H9 (cell line): ENCODE measurements around the gene SPATA2L. TPM values are rescaled to one million over a fixed set of nuclear protein-coding genes. Genes with fewer than 3 reads are reported as not detected.
A peak's percentile ranks its signal among the peaks of the same experiment; 100 is the strongest.

Experiments
- DNase-seq: peaks from one replicate; pipeline ENCODE4 v3.0.0-alpha.2; 2017
- H2AFZ ChIP-seq: one replicate; pipeline ENCODE4 v1.6.1; 2013; ENCODE audit warnings: mild to moderate bottlenecking, low read length, control low read depth, moderate library complexity
- H2AK5ac ChIP-seq: 2 replicates; pipeline ENCODE4 v1.6.1; 2013; ENCODE audit warnings: low read length, control low read depth, mixed read lengths; ENCODE audit not compliant: insufficient read length
- H2BK120ac ChIP-seq: one replicate; pipeline ENCODE4 v1.6.1; 2013; ENCODE audit warnings: low read depth, mild to moderate bottlenecking, low read length, control low read depth, inconsistent platforms; ENCODE audit not compliant: poor library complexity, severe bottlenecking
- H2BK12ac ChIP-seq: 2 replicates; pipeline ENCODE4 v1.6.1; 2013; ENCODE audit warnings: low read length, control low read depth, mixed read lengths, low read depth; ENCODE audit not compliant: insufficient read length
- H2BK15ac ChIP-seq: 2 replicates; pipeline ENCODE4 v1.6.1; 2013; ENCODE audit warnings: low read depth, low read length, control low read depth
- H2BK20ac ChIP-seq: one replicate; pipeline ENCODE4 v1.6.1; 2013; ENCODE audit warnings: low read depth, mild to moderate bottlenecking, low read length, control low read depth, inconsistent platforms; ENCODE audit not compliant: poor library complexity, severe bottlenecking
- H2BK5ac ChIP-seq: 2 replicates; pipeline ENCODE4 v1.6.1; 2013; ENCODE audit warnings: low read length, control low read depth, mixed read lengths; ENCODE audit not compliant: insufficient read length
- H3K14ac ChIP-seq: 2 replicates; pipeline ENCODE4 v1.6.1; 2013; ENCODE audit warnings: low read length, control low read depth; ENCODE audit not compliant: insufficient read depth
- H3K18ac ChIP-seq: 2 replicates; pipeline ENCODE4 v1.6.1; 2013; ENCODE audit warnings: low read depth, mild to moderate bottlenecking, mixed read lengths, low read length, control low read depth; ENCODE audit not compliant: insufficient read length
- H3K23ac ChIP-seq: 2 replicates; pipeline ENCODE4 v1.6.1; 2013; ENCODE audit warnings: low read length, control low read depth, mixed read lengths, low read depth; ENCODE audit not compliant: insufficient read length
- H3K23me2 ChIP-seq: 2 replicates; pipeline ENCODE4 v1.6.1; 2013; ENCODE audit warnings: low read depth, mild to moderate bottlenecking, mixed read lengths, low read length, control low read depth; ENCODE audit not compliant: insufficient read length, poor library complexity, severe bottlenecking
- H3K27ac ChIP-seq: 2 replicates; pipeline ENCODE4 v1.5.1; 2013; ENCODE audit warnings: low read length, control low read depth, mixed read lengths, low read depth; ENCODE audit not compliant: insufficient read length
- H3K27me3 ChIP-seq: 2 replicates; pipeline ENCODE4 v1.6.1; 2013; ENCODE audit warnings: low read length, control low read depth, inconsistent platforms; ENCODE audit not compliant: insufficient read depth
- H3K4ac ChIP-seq: 2 replicates; pipeline ENCODE4 v1.6.1; 2013; ENCODE audit warnings: low read depth, mild to moderate bottlenecking, control low read depth, inconsistent platforms, low read length, moderate library complexity
- H3K4me1 ChIP-seq: 2 replicates; pipeline ENCODE4 v1.6.1; 2013; ENCODE audit warnings: low read length, control low read depth, inconsistent platforms; ENCODE audit not compliant: insufficient read depth
- H3K4me2 ChIP-seq: 2 replicates; pipeline ENCODE4 v1.6.1; 2013; ENCODE audit warnings: low read length, control low read depth, mixed read lengths; ENCODE audit not compliant: insufficient read length, insufficient read depth
- H3K56ac ChIP-seq: 2 replicates; pipeline ENCODE4 v1.6.1; 2013; ENCODE audit warnings: low read depth, mild to moderate bottlenecking, mixed read lengths, low read length, control low read depth; ENCODE audit not compliant: insufficient read length
- H3K79me1 ChIP-seq: 2 replicates; pipeline ENCODE4 v1.6.1; 2013; ENCODE audit warnings: low read depth, mild to moderate bottlenecking, moderate library complexity, low read length, control low read depth, inconsistent platforms; ENCODE audit not compliant: insufficient read depth, poor library complexity, severe bottlenecking
- H3K79me2 ChIP-seq: 2 replicates; pipeline ENCODE4 v1.6.1; 2013; ENCODE audit warnings: low read length, control low read depth, inconsistent platforms; ENCODE audit not compliant: insufficient read depth
- H3K9ac ChIP-seq: 2 replicates; pipeline ENCODE4 v1.6.1; 2013; ENCODE audit warnings: low read length, control low read depth, mixed read lengths; ENCODE audit not compliant: insufficient read length; ENCODE audit errors: extremely low read depth
- H3K9me3 ChIP-seq: one replicate; pipeline ENCODE4 v1.6.1; 2013; ENCODE audit warnings: low read depth, low read length, inconsistent platforms; ENCODE audit not compliant: control insufficient read depth
- H3T11ph ChIP-seq: one replicate; pipeline ENCODE4 v1.6.1; 2013; ENCODE audit warnings: mild to moderate bottlenecking, low read length, control low read depth, inconsistent platforms
- H4K20me1 ChIP-seq: one replicate; pipeline ENCODE4 v1.6.1; 2013; ENCODE audit not compliant: control insufficient read depth, insufficient read length, insufficient read depth
- H4K5ac ChIP-seq: 2 replicates; pipeline ENCODE4 v1.6.1; 2013; ENCODE audit warnings: low read depth, mild to moderate bottlenecking, mixed read lengths, low read length, control low read depth; ENCODE audit not compliant: insufficient read length
- H4K8ac ChIP-seq: replicated peaks from 2 replicates; pipeline ENCODE4 v1.6.1; 2013; ENCODE audit warnings: low read length, control low read depth, mixed read lengths, low read depth; ENCODE audit not compliant: insufficient read length
- H4K91ac ChIP-seq: 2 replicates; pipeline ENCODE4 v1.6.1; 2013; ENCODE audit warnings: low read depth, mild to moderate bottlenecking, moderate library complexity, mixed read lengths, low read length, control low read depth; ENCODE audit not compliant: insufficient read length
- H3K27ac Mint-ChIP-seq, 3 experiments: 2 replicates in 2 of 3; 3 replicates in 1 of 3; pipeline ENCODE4 v1.8.0; 2020 to 2021; ENCODE audit warnings: mixed read lengths in 3 of 3, mild to moderate bottlenecking in 1 of 3, moderate library complexity in 1 of 3
- H3K27me3 Mint-ChIP-seq: 2 replicates; pipeline ENCODE4 v1.8.0; 2021; ENCODE audit warnings: low read depth, mild to moderate bottlenecking, moderate library complexity, mixed read lengths
- H3K36me3 Mint-ChIP-seq, 3 experiments: 2 replicates in 2 of 3; 3 replicates in 1 of 3; pipeline ENCODE4 v1.8.0; 2020 to 2021; ENCODE audit warnings: low read depth in 3 of 3, mixed read lengths in 3 of 3; ENCODE audit not compliant: insufficient read depth in 1 of 3
- H3K4me1 Mint-ChIP-seq, 2 experiments: 2 replicates each; pipeline ENCODE4 v1.8.0; 2020; ENCODE audit warnings: mixed read lengths in 2 of 2
- H3K4me3 Mint-ChIP-seq, 2 experiments: 2 replicates in 1 of 2; 3 replicates in 1 of 2; pipeline ENCODE4 v1.8.0; 2020 to 2021; ENCODE audit warnings: mild to moderate bottlenecking in 2 of 2, mixed read lengths in 2 of 2, moderate library complexity in 1 of 2
- H3K9me3 Mint-ChIP-seq, 2 experiments: 2 replicates in 1 of 2; 3 replicates in 1 of 2; pipeline ENCODE4 v1.8.0; 2020; ENCODE audit warnings: mild to moderate bottlenecking in 2 of 2, mixed read lengths in 2 of 2, moderate library complexity in 1 of 2
- CTCF ChIP-seq: fragments of 200-600 bp; sonication (generic); conservative IDR thresholded peaks from 3 replicates; pipeline ENCODE4 v1.8.0; 2021; ENCODE audit warnings: antibody characterized with exemption, mild to moderate bottlenecking
- WGBS: extraction: QIAGEN DNeasy Blood & Tissue Kit; methylation state at CpG from one replicate; pipeline ENCODE4 v1.1.7; 2013; ENCODE audit warnings: missing lambda C conversion rate, low lambda C conversion rate, mixed read lengths; ENCODE audit not compliant: insufficient read length; ENCODE audit errors: extremely low coverage; 5-methylcytosine and 5-hydroxymethylcytosine counted together
- total RNA-seq: library from RNA; stranded (reverse); gene quantifications from 2 replicates; pipeline ENCODE4 v1.2.1, GENCODE V29; 2021

The SPATA2L gene
- total RNA-seq, 1 experiment from 2014 or later = 27.1 TPM

- H3K4me2 ChIP-seq = no peak overlapping the region
- DNase-seq = no peak
- H3K56ac ChIP-seq = no peak overlapping the region
- H3T11ph ChIP-seq = no peak overlapping the region
- H4K91ac ChIP-seq = no peak overlapping the region
- no peak overlapping the region for H3K27ac Mint-ChIP-seq
- no peaks in the 10 kb centered on the region for H3K79me2 ChIP-seq
- no peak overlapping the region for H4K5ac ChIP-seq
- no peaks in the 10 kb centered on the region for H3K9me3 Mint-ChIP-seq
- no peaks in the 10 kb centered on the region for H3K79me1 ChIP-seq
- H4K20me1 ChIP-seq = no peaks in the 10 kb centered on the region
- no peaks in the 10 kb centered on the region for H3K36me3 Mint-ChIP-seq
- H2BK12ac ChIP-seq = no peak overlapping the region
- no peak overlapping the region for H2AFZ ChIP-seq
- no peak overlapping the region for H3K4ac ChIP-seq
- peak overlapping the region in 1 of 2 experiments; percentile 38; a peak in 1 of 5 replicates for H3K4me3 Mint-ChIP-seq
- no peak overlapping the region for H2BK5ac ChIP-seq
- H3K9ac ChIP-seq = no peak overlapping the region
- H3K23me2 ChIP-seq = peaks cover 11% of the 10 kb centered on the region
- no peak overlapping the region for H2BK15ac ChIP-seq
- no peak overlapping the region for H2AK5ac ChIP-seq
- H3K27ac ChIP-seq = no peak overlapping the region
- peaks cover 15 to 19% of the 10 kb centered on the region in 2 experiments for H3K4me1 Mint-ChIP-seq
- no peak for TF ChIP-seq CTCF
- peaks cover 29% of the 10 kb centered on the region for H3K27me3 Mint-ChIP-seq
- H3K27me3 ChIP-seq = no peaks in the 10 kb centered on the region
- no peaks in the 10 kb centered on the region for H3K9me3 ChIP-seq
- no peak overlapping the region for H2BK120ac ChIP-seq
- H4K8ac ChIP-seq = no peak overlapping the region
- no peak overlapping the region for H3K23ac ChIP-seq
- WGBS = no CpG with 5 or more reads among the region's 15 CpGs
- no peak overlapping the region for H3K14ac ChIP-seq
- no peak overlapping the region for H2BK20ac ChIP-seq
- no peaks in the 10 kb centered on the region for H3K4me1 ChIP-seq
- no peak overlapping the region for H3K18ac ChIP-seq
These were observed 3.5 kb upstream of the SPATA2L start for GRCh38 chr16:89705006-89705405.
